ENCODE results near the gene EFS.

The EFS gene

GRCh38 chr14:23359167-23359626 is 5.8 kb downstream of the EFS start:
- DNase-seq (ENCODE audit: low read depth in 1 of 2, low spot score in 1 of 2) = no peak

- DNase-seq (ENCODE audit: low read depth in 1 of 2, low spot score in 1 of 2) = no peak
Measured at GRCh38 chr14:23358553-23359166, 6.3 kb downstream of the EFS start.

GRCh38 chr14:23358042-23358441 is 6.9 kb downstream of the EFS start:
- no peak for DNase-seq (ENCODE audit: low read depth in 1 of 2, low spot score in 1 of 2)

DNA sequence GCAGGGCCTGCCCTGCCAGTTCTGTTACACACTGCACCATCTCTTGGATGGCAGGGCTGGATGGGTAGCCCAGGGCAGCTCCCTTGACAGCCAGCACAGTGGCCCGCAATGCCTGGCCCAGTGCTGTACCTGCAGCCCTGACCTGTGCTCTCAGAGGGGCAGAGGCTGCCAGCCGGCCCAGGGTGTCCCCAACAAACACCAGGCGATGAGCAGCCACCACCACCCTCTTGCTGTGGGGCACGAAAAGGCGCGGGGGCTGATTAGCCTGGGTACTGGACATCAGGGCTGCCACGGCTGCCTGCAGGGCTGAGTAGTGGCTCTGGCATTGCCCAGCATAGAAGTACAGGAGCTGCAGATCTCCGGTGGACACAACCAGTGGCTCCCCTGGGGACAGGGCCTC is 7.7 kb downstream of the EFS start:
- no peak for DNase-seq (ENCODE audit: low read depth in 1 of 2, low spot score in 1 of 2)

DNA sequence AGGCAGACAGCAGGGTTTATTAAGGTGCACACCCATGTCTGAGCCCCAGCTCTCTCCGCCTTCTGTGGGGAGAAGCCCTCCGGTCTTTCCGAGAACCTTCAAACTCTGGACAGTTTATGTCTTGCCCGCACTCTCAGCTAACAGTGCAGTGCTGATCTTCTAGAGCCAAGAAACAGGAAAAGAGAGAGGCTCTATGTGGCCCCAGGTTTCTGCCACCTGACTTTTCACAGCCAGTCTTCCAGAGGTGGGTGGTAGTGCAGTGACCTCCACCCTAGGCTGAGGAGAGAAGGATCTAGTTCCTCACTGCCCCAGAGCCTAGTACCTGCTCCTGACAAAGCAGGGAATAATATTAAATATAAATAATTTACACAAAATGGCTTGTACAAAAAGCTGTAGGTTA is 8.3 kb downstream of the EFS start:
- no peak for DNase-seq (ENCODE audit: low read depth in 1 of 2, low spot score in 1 of 2)

GRCh38 chr14:23355871-23356435 is 9.0 kb downstream of the EFS start:
- no peak for DNase-seq (ENCODE audit: low read depth in 1 of 2, low spot score in 1 of 2)

DNA sequence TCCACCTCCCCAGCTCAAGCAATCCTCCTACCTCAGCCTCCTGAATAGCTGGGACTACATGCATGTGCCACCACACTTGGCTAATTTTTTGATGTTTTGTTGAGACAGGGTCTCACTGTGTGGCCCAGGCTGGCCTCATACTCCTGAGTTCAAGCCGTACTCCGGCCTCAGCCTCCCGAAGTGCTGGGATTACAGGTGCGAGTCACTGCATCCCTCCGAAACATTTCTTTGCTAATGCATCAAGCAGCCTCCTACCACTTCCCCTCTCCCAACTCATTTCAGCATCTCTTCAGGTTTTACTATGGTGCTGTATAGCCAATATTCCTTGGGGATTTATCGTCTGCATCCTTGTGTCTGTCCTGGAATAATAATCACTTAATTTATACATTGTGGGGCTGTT is 10.0 kb downstream of the EFS start:
- no peak for DNase-seq (ENCODE audit: low read depth in 1 of 2, low spot score in 1 of 2)

DNA sequence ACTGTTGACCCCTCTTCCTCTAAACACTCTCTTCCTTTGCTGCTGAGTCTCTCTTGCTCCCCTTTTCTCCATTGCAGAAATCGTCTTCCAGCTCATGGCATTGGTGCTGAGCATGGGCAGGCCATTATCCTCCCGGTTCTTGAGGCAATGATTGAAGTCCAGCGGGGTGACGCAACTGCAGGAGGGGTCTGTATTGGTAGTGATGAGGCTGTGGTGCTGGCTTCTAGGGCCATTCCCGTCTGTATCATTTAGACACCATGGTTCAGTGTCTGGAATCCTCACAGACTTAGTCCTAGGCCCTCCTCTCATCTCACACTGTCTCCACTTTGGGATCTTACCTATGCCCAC is 11.6 kb downstream of the EFS start:
- DNase-seq (ENCODE audit: low read depth in 1 of 2, low spot score in 1 of 2) = no peak

DNA sequence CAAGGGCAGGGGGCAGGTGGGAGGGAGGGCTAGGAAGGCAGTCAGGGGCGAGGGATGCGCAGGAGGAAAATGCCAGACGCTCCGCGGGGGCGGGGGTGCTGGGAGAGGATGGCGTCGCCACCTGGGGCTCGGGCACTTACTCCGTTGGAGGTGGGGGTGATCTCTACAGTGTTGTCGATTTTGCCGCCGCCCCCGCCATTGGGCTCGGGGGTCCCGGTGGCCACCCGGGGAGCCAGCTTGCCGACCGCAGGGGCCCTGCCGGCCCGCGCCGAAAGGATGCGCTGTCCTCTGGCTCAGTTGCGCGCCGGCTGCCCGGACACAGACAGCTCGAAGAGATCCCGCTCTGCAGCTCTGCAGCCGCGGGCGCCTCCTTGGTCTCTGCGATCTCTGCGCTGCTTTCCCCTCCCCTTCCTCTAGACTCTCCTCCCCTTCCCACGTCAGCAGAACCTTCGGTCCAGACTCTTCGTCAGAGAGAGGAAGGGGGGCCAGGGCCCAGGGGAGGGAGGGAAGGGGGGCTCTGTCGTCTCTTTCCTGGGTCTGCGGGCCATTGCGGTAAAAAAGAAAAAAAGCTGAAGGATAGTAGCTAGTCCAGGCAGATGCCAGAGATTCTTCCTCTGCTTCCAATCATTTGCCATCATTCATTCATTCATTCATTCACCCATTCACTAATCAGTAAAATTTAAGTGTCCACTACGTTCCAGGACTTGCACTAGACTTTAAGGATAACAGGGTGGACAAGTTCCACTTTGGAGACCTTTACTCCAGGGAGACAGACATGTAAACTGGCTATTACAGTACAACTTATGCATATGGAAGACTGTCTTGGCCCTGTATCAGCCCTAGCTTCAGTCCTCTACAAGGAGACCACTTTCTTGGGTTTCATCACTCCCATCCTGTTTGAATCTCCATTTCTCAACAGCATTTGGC is 12.2 kb downstream of the EFS start, which contains the start of gene SLC22A17:
TSS of gene SLC22A17 (minus strand) at position 382 of the 927 bp plus-strand sequence.
- DNase-seq (ENCODE audit: low read depth in 1 of 2, low spot score in 1 of 2) = peak; percentile 10 to 21

DNA sequence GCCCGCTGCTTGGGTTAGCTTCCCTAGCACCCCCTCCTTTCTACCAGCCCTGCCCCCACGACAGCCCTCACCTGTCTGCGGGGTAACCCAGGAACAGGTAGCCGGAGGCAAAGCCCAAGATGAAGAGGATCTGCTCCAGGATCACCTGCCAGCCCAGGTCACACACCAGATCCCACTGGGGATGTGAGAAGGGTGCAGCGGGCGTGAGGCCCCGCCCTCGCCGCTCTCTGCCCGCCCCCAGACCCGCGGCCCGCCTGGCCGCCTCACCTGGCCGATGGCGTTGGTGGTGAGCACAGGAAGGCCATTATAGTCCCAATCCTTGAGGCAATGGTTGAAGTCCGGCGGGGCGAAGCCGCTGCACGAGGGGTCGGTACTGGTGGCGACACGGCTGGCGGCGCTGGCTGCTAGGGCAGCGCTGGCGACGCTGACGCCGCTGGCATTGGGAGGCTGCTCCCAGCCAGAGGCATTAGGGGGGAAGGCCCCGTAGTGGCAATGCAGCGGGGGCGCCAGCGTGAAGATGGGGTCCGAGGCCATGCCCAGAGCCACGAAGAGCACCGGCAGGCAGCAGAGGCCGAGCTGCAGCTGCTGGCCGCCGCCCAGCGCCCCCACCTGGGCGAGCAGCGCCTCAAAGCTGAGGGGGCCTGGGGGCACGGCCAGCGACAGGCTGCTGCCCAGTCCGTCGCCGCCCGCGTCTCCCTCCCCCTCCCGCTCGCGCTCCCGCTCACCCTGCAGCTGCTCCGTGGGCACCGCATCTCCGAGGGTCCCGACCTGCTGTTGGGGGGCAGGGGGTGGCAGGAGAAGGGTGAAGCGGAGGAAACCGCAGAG is 13.1 kb downstream of the EFS start:
- no peak for DNase-seq (ENCODE audit: low read depth in 1 of 2, low spot score in 1 of 2)

- no peak for DNase-seq (ENCODE audit: low read depth in 1 of 2, low spot score in 1 of 2)
Measured at GRCh38 chr14:23349156-23349845, 15.7 kb downstream of the EFS start.

DNA sequence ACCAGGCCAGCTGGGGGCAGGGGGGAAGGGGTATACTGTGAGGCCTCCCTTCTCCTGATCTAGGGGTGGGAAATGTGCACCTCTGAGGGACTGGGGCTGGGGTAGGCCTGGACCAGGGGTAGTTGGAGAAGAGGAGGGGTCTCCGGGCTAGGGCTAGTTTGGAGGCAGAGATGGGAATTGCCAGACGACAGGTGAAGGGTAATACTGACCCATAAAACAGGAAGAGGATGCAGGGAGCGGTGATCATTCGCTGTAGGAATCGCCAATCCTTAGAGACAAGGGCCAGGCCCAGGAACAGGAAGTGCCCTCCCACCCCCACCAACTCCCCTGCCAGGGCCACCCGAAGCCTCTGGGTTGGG is 16.7 kb downstream of the EFS start:
- no peak for DNase-seq (ENCODE audit: low read depth in 1 of 2, low spot score in 1 of 2)

DNA sequence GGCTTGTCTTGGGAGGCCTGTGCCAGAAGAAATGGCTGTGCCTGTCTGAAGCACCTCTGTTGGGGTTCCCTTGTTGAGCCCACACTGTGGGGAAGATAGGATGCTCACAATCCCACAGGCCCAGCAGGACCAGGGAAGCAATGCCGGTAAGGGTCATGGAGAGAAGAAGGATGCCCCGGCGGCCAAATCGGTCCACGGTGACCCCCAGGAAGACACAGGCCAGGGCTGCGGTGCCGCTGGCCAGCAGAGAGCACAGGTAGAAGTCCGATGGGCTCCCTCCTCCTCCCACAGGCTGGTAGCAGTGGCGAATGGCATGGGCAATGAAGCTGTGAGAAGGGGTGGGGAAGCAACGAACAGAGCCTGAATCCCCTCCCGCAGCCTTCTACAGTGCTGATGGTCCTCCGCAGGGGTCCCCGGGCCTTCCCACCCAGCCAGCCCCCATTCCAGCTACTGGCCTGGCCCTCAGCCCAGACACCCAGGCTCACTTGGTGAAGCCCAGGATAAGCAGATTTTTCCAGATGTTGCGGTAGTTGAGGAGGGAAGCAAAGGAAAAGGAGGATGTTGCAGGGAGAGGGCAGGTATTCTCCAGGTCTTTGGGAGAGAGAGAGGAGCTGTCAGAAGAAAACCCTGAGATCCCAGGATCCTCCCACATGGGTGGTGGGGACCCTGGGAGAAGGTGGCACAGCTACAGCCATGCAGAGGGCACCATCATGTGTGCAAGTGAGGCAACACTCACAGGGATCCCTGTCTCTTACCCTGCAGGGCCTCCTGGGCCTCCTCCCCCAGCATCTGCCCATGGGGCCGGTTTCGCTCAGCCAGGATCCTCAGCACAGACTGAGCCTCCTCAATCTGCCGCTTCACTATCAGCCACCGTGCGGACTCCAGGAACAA is 17.3 kb downstream of the EFS start:
- no peak for DNase-seq (ENCODE audit: low read depth in 1 of 2, low spot score in 1 of 2)

DNA sequence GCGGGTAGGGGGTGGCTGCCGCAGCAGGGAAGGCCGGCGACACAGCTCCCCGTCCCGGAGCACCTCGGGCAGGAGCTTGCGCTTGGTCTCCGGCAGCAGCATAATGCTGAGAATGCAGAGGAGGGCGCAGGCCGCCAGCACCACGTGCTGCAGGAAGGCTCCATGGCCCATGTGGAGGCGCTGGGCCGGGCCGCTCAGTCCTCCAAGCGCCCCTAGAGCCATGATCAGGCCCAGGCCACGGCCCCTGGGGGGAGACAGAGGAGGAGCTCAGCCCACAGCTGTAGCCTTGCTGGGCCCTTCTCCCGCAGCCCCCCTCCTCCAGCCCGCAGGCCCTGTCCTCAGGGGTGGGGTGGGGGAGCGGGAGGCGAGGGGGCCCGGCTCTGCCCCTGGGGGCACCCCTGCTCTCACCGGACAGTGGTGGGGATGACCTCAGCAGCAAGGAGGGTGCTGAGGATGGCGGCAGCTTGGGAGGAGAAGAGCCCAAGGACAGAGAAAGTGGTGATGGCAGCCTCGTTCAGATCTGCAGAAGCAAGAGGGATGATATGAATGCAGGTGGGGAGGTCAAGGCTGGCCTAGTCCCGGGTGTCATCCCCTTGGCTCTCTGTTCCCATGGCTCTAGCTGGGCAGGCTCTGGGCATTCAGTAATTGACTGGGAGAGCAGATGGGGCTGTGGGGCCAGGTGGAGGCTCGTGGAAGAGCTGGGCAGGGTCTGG is 18.1 kb downstream of the EFS start:
- DNase-seq (ENCODE audit: low read depth in 1 of 2, low spot score in 1 of 2) = no peak

DNA sequence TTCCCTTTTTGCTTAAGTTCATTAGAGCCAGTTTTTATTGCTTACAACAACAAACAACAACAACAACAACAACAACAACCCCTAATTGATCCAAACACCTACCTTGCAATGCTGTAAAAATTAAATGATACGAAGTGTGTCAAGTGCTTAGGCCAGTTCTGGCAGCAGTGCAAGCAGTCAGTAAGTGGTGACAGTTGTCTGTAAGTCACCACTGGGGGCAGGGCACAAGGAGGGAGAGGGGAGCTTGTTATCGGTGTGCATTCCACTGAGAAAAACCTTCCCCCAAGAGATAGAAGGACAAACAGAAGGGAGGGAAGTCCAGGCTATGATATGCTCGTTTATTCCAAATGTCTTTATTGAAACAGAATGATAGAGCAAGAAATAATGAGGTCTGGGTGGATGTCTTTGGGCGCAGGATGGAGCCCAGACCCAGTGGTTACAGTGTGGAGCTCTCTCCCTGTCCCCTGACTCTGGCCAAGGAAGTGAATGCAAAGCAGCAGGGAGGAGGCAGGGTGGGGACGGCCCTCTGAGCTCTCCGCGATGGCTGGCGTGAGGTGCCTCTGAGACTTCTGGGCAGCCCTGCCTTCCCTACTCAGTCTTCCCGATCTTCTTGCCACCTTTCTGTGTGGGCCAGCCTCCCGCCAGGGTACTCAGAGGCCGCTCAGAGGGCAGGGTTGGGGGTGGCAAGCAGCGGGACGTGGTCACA is 18.8 kb downstream of the EFS start:
- DNase-seq (ENCODE audit: low read depth in 1 of 2, low spot score in 1 of 2) = no peak

- DNase-seq (ENCODE audit: low read depth in 1 of 2, low spot score in 1 of 2) = no peak
Measured at GRCh38 chr14:23344481-23344880, 20.5 kb downstream of the EFS start.

DNA sequence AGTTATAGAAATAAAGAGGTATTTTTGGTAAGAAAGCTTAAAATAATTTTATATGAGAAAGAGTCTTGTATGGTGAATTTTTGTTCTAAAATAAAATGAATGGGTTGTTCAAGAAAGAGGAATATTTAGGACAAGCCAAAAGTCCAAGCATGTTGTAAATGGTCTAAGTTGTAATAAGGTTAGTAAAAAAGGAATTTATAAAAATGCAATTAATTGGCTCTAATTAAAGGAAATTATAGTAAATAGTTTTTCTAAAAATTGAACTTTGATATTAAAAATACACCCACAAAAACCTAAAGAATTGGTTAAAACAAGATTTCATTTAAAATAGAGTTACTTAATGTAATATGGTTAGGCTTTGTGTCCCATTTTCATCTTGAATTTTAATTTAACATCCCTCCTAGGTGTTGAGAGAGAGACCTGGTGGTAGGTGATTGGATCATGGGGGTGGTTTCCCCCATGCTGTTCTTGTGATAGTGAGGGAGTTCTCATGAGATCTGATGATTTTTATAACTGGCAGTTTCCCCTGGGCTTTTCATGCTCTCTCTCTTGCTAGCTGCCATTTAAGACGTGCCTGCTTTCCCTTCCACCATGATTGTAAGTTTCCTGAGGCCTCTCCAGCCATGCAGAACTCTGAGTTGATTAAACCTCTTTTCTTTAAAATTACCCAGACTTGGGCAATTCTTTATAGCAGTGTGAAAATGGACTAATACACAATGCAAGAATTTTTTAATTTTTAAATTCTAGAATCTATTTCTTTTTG is 25.3 kb downstream of the EFS start:
- DNase-seq (ENCODE audit: low read depth in 1 of 2, low spot score in 1 of 2) = no peak

GRCh38 chr14:23335623-23336022 is 29.3 kb downstream of the EFS start:
- DNase-seq (ENCODE audit: low read depth in 1 of 2, low spot score in 1 of 2) = no peak

Data from stimulated activated CD4-positive, alpha-beta T cell treated with anti-CD3 and anti-CD28 coated beads, Interleukin-15, amount 100 ng/mL, for 1 hour (primary cell).